Endothelial cell of umbilical vein (primary cell): ENCODE measurements around the gene SMOC1. TPM values are rescaled to one million over a fixed set of nuclear protein-coding genes. Genes with fewer than 3 reads are reported as not detected.

ENCODE experiments used
- BruUV-seq: library from RNA; stranded (reverse); fragments of 400-500 nt; replicated peaks from 2 replicates; lab custom pipeline; 2021; lab: Mats Ljungman, UMichigan
- CTCF ChIA-PET: fragments of 300-600, 350-600 bp; sonication (Branson Sonifier 250); formaldehyde crosslinking; loops from one replicate; lab custom pipeline; 2021; ENCODE audit warnings: antibody characterized with exemption, inconsistent platforms; lab: Charles Lee
- POLR2A ChIA-PET: fragments of 300-600, 350-600 bp; sonication (Branson Sonifier 250); formaldehyde crosslinking; loops from one replicate; lab custom pipeline; 2021; ENCODE audit warnings: antibody characterized with exemption, inconsistent platforms; lab: Charles Lee
- DNase-seq: peaks from one replicate; pipeline ENCODE4 v3.0.0-alpha.2; 2011; ENCODE audit warnings: low read depth, low spot score
- FAIRE-seq: peaks from 2 replicates; lab custom pipeline; 2011; peaks lifted over from hg19 to GRCh38; lab: Jason Lieb, UNC
- H2AFZ ChIP-seq: 2 replicates; pipeline ENCODE4 v1.6.0; 2012; ENCODE audit warnings: low read depth, low read length, control low read depth, inconsistent platforms
- H3K27ac ChIP-seq: 2 replicates; pipeline ENCODE4 v1.5.1; 2011; ENCODE audit warnings: low read depth, mild to moderate bottlenecking, control low read depth, low read length, moderate library complexity; ENCODE audit not compliant: insufficient read depth
- H3K27me3 ChIP-seq, 2 experiments: 2 replicates each; pipeline versions ENCODE4 v1.6.0 to v1.6.1; 2011; ENCODE audit warnings: low read length in 2 of 2, mixed read lengths in 1 of 2; ENCODE audit not compliant: control insufficient read depth in 2 of 2, insufficient read depth in 2 of 2
- H3K36me3 ChIP-seq, 2 experiments: 2 replicates in 1 of 2; 3 replicates in 1 of 2; pipeline ENCODE4 v1.5.1; 2011; ENCODE audit warnings: low read length in 2 of 2, mild to moderate bottlenecking in 1 of 2, moderate library complexity in 1 of 2; ENCODE audit not compliant: control insufficient read depth in 2 of 2, insufficient read depth in 2 of 2; ENCODE audit errors: extremely low read depth in 1 of 2
- H3K4me1 ChIP-seq: 3 replicates; pipeline ENCODE4 v1.5.1; 2011; ENCODE audit warnings: mild to moderate bottlenecking, low read length; ENCODE audit not compliant: control insufficient read depth, insufficient read depth; ENCODE audit errors: extremely low read depth
- H3K4me2 ChIP-seq: 2 replicates; pipeline ENCODE4 v1.6.1; 2011; ENCODE audit warnings: low read length, control low read depth, mixed read lengths; ENCODE audit not compliant: insufficient read depth
- H3K4me3 ChIP-seq, 3 experiments: fragments of 200-600 bp in 1 of 3; sonication (generic), shearing (Covaris generic) in 1 of 3; replicated peaks in 1 of 3; 2 replicates each; pipeline ENCODE4 v1.5.1; 2011 to 2016; ENCODE audit warnings: control low read depth in 3 of 3, low read length in 3 of 3, mild to moderate bottlenecking in 2 of 3, inconsistent platforms in 1 of 3, low read depth in 1 of 3, moderate library complexity in 1 of 3; ENCODE audit not compliant: insufficient read depth in 1 of 3
- H3K79me2 ChIP-seq: 2 replicates; pipeline ENCODE4 v1.6.0; 2012; ENCODE audit warnings: low read length, inconsistent platforms; ENCODE audit not compliant: control insufficient read depth, insufficient read depth
- H3K9ac ChIP-seq: replicated peaks from 2 replicates; pipeline ENCODE3; 2011; ENCODE audit warnings: low read length, control low read depth; ENCODE audit not compliant: insufficient read depth; ENCODE audit errors: extremely low read depth
- H3K9me1 ChIP-seq: replicated peaks from 3 replicates; pipeline ENCODE4 v1.6.0; 2011; ENCODE audit warnings: mild to moderate bottlenecking, low read length; ENCODE audit not compliant: control insufficient read depth, insufficient read depth; ENCODE audit errors: extremely low read depth
- H3K9me3 ChIP-seq: replicated peaks from 2 replicates; pipeline ENCODE4 v1.5.1; 2012; ENCODE audit warnings: low read length, inconsistent platforms; ENCODE audit not compliant: control insufficient read depth, insufficient read depth
- H4K20me1 ChIP-seq: replicated peaks from 2 replicates; pipeline ENCODE3; 2011; ENCODE audit warnings: mild to moderate bottlenecking, low read length; ENCODE audit not compliant: control insufficient read depth, insufficient read depth; ENCODE audit errors: extremely low read depth
- EZH2 ChIP-seq: IDR thresholded peaks from 2 replicates; pipeline ENCODE4 v1.6.1; 2012; ENCODE audit warnings: borderline replicate concordance, low read depth, mild to moderate bottlenecking, moderate library complexity, low read length, inconsistent platforms; ENCODE audit not compliant: severe bottlenecking
- FOS ChIP-seq: IDR thresholded peaks from 2 replicates; pipeline ENCODE4 v1.6.1; 2011; ENCODE audit warnings: mild to moderate bottlenecking, low read length, moderate library complexity, borderline replicate concordance; ENCODE audit not compliant: insufficient read depth
- GATA2 ChIP-seq: IDR thresholded peaks from 2 replicates; pipeline ENCODE4 v1.7.0; 2011; ENCODE audit warnings: low read depth, mild to moderate bottlenecking, moderate library complexity, mixed read lengths, low read length; ENCODE audit not compliant: insufficient read length, insufficient read depth
- JUN ChIP-seq: IDR thresholded peaks from 2 replicates; pipeline ENCODE4 v1.6.1; 2011; ENCODE audit warnings: borderline replicate concordance, low read depth; ENCODE audit not compliant: insufficient read length, insufficient read depth
- MYC ChIP-seq: IDR thresholded peaks from one replicate; pipeline ENCODE4 v1.6.1; 2011; ENCODE audit warnings: mild to moderate bottlenecking, low read depth, low read length
- POLR2A ChIP-seq: IDR thresholded peaks from 2 replicates; pipeline ENCODE4 v1.6.1; 2012; ENCODE audit warnings: low read depth, mild to moderate bottlenecking, control low read depth, low read length
- POLR2AphosphoS5 ChIP-seq: IDR thresholded peaks from 2 replicates; pipeline ENCODE4 v1.6.1; 2012; ENCODE audit warnings: low read depth, mild to moderate bottlenecking, control low read depth, low read length, moderate library complexity; ENCODE audit not compliant: insufficient read depth
- dilution Hi-C: fragments of 300-500 bp; cut with MboI; formaldehyde crosslinking; loops from one replicate; pipeline ENCODE4 v1.15.0; 2019; ENCODE audit warnings: low sequenced_read_pairs; ENCODE audit not compliant: extremely low pct_ligation_motif_present
- intact Hi-C: fragments of 100-400 bp; cut with micrococcal nuclease; formaldehyde crosslinking; loops from one replicate; pipeline ENCODE4 v1.10.0; 2022
- polyA plus RNA-seq, 4 experiments: library from polyadenylated mRNA; depleted of rRNA in 3 of 4; stranded (reverse) in 3 of 4; unstranded in 1 of 4; fragments of >200 nt; gene quantifications; 2 replicates each; pipeline versions ENCODE4 v1.2.1 to v1.2.3, GENCODE V29; 2011 to 2012; ENCODE audit warnings: missing spikeins in 1 of 4
- total RNA-seq: library from RNA; stranded (reverse); gene quantifications from 2 replicates; pipeline ENCODE4 v1.2.3, GENCODE V29; 2021
- TF ChIP-seq, protein P1 (sequence below): IDR thresholded peaks from 2 replicates; pipeline ENCODE4 v1.6.1; 2011; ENCODE audit not compliant: insufficient read depth, insufficient read length
- TF ChIP-seq, protein P2 (sequence below), 2 donors: IDR thresholded peaks; 1 replicate in 1 of 2; 2 replicates in 1 of 2; pipeline ENCODE4 v1.5.1; 2011; ENCODE audit warnings: low read length in 2 of 2, mild to moderate bottlenecking in 2 of 2, moderate library complexity in 2 of 2, control low read depth in 1 of 2, inconsistent platforms in 1 of 2, low read depth in 1 of 2; ENCODE audit not compliant: insufficient read depth in 1 of 2; ENCODE audit errors: extremely low read depth in 1 of 2

The SMOC1 gene
- total and polyA plus RNA-seq, 2 donors (not counting 3 experiments of a cell fraction or from before 2014, with no cell fraction given) = 0.97 to 1.1 TPM

DNA sequence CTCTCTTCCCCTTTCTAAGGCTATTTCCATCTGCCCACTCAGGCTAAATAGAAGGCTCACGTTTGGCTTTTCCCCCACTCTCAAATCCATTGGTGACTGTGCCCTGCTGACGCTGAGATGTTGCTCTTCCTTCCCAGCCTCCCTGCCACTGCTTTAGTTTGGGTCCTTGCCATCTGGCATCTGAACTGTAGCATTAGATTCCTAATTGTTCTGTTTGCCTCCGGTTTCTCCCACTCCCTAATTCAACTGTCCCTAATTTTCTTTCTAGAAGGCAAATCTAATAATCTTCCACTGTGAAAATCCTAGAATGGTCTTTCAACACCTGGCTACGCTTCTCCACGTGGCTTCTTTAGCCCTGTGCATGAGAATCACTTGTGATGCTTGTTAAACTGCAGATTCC lies 37.6 kb upstream of the SMOC1 start:
- H3K27ac ChIP-seq = no peak overlapping the region
- ChIA-PET CTCF (no interaction called here), POLR2A (no interaction called here)
- H4K20me1 ChIP-seq = no peaks in the 10 kb centered on the region
- no peak overlapping the region for H2AFZ ChIP-seq
- no TSS peak for BruUV-seq
- no peak overlapping the region for H3K9ac ChIP-seq
- TF ChIP-seq, protein P1, sequence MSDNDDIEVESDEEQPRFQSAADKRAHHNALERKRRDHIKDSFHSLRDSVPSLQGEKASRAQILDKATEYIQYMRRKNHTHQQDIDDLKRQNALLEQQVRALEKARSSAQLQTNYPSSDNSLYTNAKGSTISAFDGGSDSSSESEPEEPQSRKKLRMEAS = no peak
- TF ChIP-seq POLR2A (no peak), JUN (no peak), EZH2 (no peak), MYC (no peak), POLR2AphosphoS5 (no peak), FOS (no peak), GATA2 (no peak)
- TF ChIP-seq, protein P2, sequence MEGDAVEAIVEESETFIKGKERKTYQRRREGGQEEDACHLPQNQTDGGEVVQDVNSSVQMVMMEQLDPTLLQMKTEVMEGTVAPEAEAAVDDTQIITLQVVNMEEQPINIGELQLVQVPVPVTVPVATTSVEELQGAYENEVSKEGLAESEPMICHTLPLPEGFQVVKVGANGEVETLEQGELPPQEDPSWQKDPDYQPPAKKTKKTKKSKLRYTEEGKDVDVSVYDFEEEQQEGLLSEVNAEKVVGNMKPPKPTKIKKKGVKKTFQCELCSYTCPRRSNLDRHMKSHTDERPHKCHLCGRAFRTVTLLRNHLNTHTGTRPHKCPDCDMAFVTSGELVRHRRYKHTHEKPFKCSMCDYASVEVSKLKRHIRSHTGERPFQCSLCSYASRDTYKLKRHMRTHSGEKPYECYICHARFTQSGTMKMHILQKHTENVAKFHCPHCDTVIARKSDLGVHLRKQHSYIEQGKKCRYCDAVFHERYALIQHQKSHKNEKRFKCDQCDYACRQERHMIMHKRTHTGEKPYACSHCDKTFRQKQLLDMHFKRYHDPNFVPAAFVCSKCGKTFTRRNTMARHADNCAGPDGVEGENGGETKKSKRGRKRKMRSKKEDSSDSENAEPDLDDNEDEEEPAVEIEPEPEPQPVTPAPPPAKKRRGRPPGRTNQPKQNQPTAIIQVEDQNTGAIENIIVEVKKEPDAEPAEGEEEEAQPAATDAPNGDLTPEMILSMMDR (IDR thresholded peaks at IDR 0.05; ENCODE audit: extremely low read depth in 1 of 2, insufficient read depth in 1 of 2, low read depth in 1 of 2, low read length in 2 of 2) = no peak
- dilution Hi-C loops (no loop called here), intact Hi-C loops (no loop called here)
- FAIRE-seq (no peak), DNase-seq (no peak)
- H3K4me2 ChIP-seq = no peak overlapping the region
- no peaks in the 10 kb centered on the region for H3K9me1 ChIP-seq
- no peak overlapping the region for H3K4me3 ChIP-seq
- H3K9me3 ChIP-seq = no peaks in the 10 kb centered on the region
- no peaks in the 10 kb centered on the region for H3K79me2 ChIP-seq
- no peaks in the 10 kb centered on the region for H3K36me3 ChIP-seq
- peaks cover 3% of the 10 kb centered on the region in 2 experiments for H3K27me3 ChIP-seq
- no peaks in the 10 kb centered on the region for H3K4me1 ChIP-seq
